ENCODE measurements around the gene KRTAP5-5. TPM values are rescaled to one million over a fixed set of nuclear protein-coding genes. Genes with fewer than 3 reads are reported as not detected.
"Not testable (repeated sequence)": the region's sequence is repeated elsewhere in the genome, so short reads cannot be mapped to it uniquely, and the experiment has no call there.

Gene KRTAP5-5
- total RNA-seq, 1 donor from 2014 or later = not detected

DNA sequence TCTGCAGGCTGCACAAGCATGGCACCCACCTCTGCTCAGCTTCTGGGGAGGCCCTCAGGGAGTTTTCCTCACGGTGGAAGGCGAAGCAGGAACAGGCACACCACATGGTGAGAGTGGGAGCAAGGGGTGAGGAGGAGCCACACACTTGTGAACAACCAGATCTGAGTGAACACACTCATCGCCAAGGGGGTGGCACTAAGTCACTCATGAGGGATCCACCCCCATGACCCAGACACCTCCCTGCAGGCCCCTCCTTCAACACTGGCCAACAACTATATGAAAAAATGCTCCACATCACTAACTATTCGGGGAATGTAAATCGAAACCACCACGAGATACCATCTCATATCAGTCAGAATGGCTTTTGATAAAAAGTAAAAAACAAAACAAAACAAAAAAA is 30.8 kb upstream of the KRTAP5-5 start:
- H3K4me3 Mint-ChIP-seq = no peak overlapping the region
- ChIA-PET POLR2A (interaction anchor here (0.6 kb wide), 1 partner anchor 27 kb away, joined by 6 read pairs; no protein-coding TSS in a partner anchor), CTCF (no interaction called here)
- peaks cover 34% of the 10 kb centered on the region for H3K27me3 Mint-ChIP-seq
- no peaks in the 10 kb centered on the region for H3K36me3 Mint-ChIP-seq (ENCODE audit: low read depth)
- ATAC-seq (ENCODE audit: low read depth) = no peak
- intact Hi-C loops (cut with micrococcal nuclease) = no loop called here
- H3K27ac Mint-ChIP-seq = no peak overlapping the region
- no peak for TF ChIP-seq CTCF (IDR thresholded peaks at IDR 0.05)
- H3K9me3 Mint-ChIP-seq = no peaks in the 10 kb centered on the region
- peaks cover 15% of the 10 kb centered on the region for H3K4me1 Mint-ChIP-seq
- no peak for DNase-seq

DNA sequence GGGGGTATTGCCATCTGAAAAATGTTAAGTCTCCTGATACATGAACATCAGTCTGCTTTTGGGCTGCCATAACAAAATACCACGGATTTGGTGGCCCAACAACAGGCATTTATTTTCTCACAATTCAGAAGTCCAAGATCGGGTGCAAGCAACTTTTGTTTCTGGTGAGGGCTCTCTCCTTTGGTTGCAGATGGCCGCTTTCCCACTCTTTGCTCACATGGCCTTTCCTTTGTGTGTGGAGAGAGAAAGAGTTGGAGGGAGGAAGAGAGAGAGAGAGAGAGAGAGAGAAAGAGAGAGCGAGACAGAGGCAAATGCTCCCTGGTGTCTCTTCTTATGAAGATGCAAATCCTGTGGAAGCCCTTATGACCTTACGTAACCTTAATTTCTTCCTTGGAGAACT is 28.9 kb upstream of the KRTAP5-5 start:
- intact Hi-C loops (cut with micrococcal nuclease) = no loop called here
- POLR2A ChIA-PET = interaction anchor here (0.5 kb wide), 1 partner anchor 21 kb away, joined by 7 read pairs; no protein-coding TSS in a partner anchor
- CTCF ChIA-PET = interaction anchor here (0.7 kb wide), 1 partner anchor 27 kb away, joined by 3 read pairs; no protein-coding TSS in a partner anchor
- no peak overlapping the region for H3K4me3 Mint-ChIP-seq
- H3K9me3 Mint-ChIP-seq = no peaks in the 10 kb centered on the region
- TF ChIP-seq CTCF (IDR thresholded peaks at IDR 0.05) = no peak
- no peak overlapping the region for H3K27ac Mint-ChIP-seq
- DNase-seq = no peak
- no peak for ATAC-seq (ENCODE audit: low read depth)
- peaks cover 12% of the 10 kb centered on the region for H3K4me1 Mint-ChIP-seq
- H3K36me3 Mint-ChIP-seq (ENCODE audit: low read depth) = no peaks in the 10 kb centered on the region
- peaks cover 28% of the 10 kb centered on the region for H3K27me3 Mint-ChIP-seq

GRCh38 chr11:1601663-1602062 is 27.9 kb upstream of the KRTAP5-5 start:
- POLR2A ChIA-PET; H3K9me3 Mint-ChIP-seq; DNase-seq; intact Hi-C loops (cut with micrococcal nuclease); H3K36me3 Mint-ChIP-seq (ENCODE audit: low read depth); H3K4me3 Mint-ChIP-seq; H3K27ac Mint-ChIP-seq: not testable (repeated sequence)
- peak; percentile 54 for ATAC-seq (ENCODE audit: low read depth)
- Mint-ChIP-seq H3K4me1 (peaks cover 19% of the 10 kb centered on the region), H3K27me3 (peaks cover 21% of the 10 kb centered on the region)
- CTCF ChIA-PET = interaction anchor here (0.7 kb wide), 1 partner anchor 26 kb away, joined by 3 read pairs; no protein-coding TSS in a partner anchor

GRCh38 chr11:1603629-1604028 is 25.9 kb upstream of the KRTAP5-5 start:
- no peaks in the 10 kb centered on the region for H3K9me3 Mint-ChIP-seq
- ChIA-PET CTCF (no interaction called here), POLR2A (no interaction called here)
- H3K27me3 Mint-ChIP-seq = peaks cover 15% of the 10 kb centered on the region
- no peak overlapping the region for H3K27ac Mint-ChIP-seq
- H3K4me1 Mint-ChIP-seq = peaks cover 21% of the 10 kb centered on the region
- no peak for ATAC-seq (ENCODE audit: low read depth)
- no peaks in the 10 kb centered on the region for H3K36me3 Mint-ChIP-seq (ENCODE audit: low read depth)
- DNase-seq = no peak
- H3K4me3 Mint-ChIP-seq = no peak overlapping the region
- intact Hi-C loops (cut with micrococcal nuclease) = no loop called here
- no peak for TF ChIP-seq CTCF (IDR thresholded peaks at IDR 0.05)

- ChIA-PET POLR2A (no interaction called here), CTCF (no interaction called here)
- no peak for DNase-seq
- peaks cover 15% of the 10 kb centered on the region for H3K27me3 Mint-ChIP-seq
- H3K27ac Mint-ChIP-seq = no peak overlapping the region
- no peak for TF ChIP-seq CTCF (IDR thresholded peaks at IDR 0.05)
- peaks cover 21% of the 10 kb centered on the region for H3K4me1 Mint-ChIP-seq
- intact Hi-C loops (cut with micrococcal nuclease) = no loop called here
- no peak for ATAC-seq (ENCODE audit: low read depth)
- no peaks in the 10 kb centered on the region for H3K36me3 Mint-ChIP-seq (ENCODE audit: low read depth)
- no peak overlapping the region for H3K4me3 Mint-ChIP-seq
- H3K9me3 Mint-ChIP-seq = no peaks in the 10 kb centered on the region
Measured at GRCh38 chr11:1604181-1604580, 25.4 kb upstream of the KRTAP5-5 start.

GRCh38 chr11:1604711-1605110 is 24.9 kb upstream of the KRTAP5-5 start:
- peaks cover 15% of the 10 kb centered on the region for H3K27me3 Mint-ChIP-seq

DNA sequence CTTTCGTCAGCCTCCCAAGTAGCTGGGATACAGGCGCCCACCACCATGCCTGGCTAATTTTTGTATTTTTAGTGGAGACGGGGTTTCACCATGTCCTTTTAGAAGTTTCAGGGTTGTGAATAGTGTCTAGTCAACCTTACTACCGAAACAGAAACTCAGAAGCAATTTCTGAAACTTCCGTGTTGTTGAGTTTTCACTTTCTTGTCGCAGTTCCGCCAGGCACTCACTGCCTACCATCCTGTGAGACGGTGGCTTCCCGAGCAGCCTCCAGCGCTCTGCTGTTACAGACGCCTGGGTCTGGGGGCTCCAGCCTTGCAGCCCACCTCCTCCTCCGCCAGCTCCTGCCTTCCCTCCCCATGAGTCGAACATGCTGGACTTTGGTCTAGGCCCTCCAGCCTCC is 23.7 kb upstream of the KRTAP5-5 start:
- H3K9me3 Mint-ChIP-seq; intact Hi-C loops (cut with micrococcal nuclease); H3K36me3 Mint-ChIP-seq (ENCODE audit: low read depth); DNase-seq: not testable (repeated sequence)
- ATAC-seq (ENCODE audit: low read depth) = peak; percentile 93
- POLR2A ChIA-PET = interaction anchor here (0.8 to 1.2 kb wide), 2 partner anchors 84 to 250 kb away, joined by 3 read pairs; no protein-coding TSS in a partner anchor
- Mint-ChIP-seq H3K27ac (peak overlapping the region; percentile 69), H3K4me1 (peaks cover 18% of the 10 kb centered on the region), H3K27me3 (peaks cover 14% of the 10 kb centered on the region), H3K4me3 (peak overlapping the region; percentile 64)
- CTCF ChIA-PET = interaction anchor here (0.7 to 1.0 kb wide), 2 partner anchors 31 to 47 kb away, joined by 3 to 5 read pairs; no protein-coding TSS in a partner anchor

More at GRCh38 chr11:1604711-1605110, 24.9 kb upstream of the KRTAP5-5 start:
- DNase-seq (no peak), ATAC-seq (ENCODE audit: low read depth) (no peak)
- POLR2A ChIA-PET = interaction anchor here (1.2 kb wide), 1 partner anchor 251 kb away, joined by 3 read pairs; no protein-coding TSS in a partner anchor
- intact Hi-C loops (cut with micrococcal nuclease) = no loop called here
- no peak overlapping the region for H3K27ac Mint-ChIP-seq
- H3K9me3 Mint-ChIP-seq = no peaks in the 10 kb centered on the region
- no peaks in the 10 kb centered on the region for H3K36me3 Mint-ChIP-seq (ENCODE audit: low read depth)
- TF ChIP-seq CTCF (IDR thresholded peaks at IDR 0.05) = no peak
- CTCF ChIA-PET = no interaction called here
- peaks cover 21% of the 10 kb centered on the region for H3K4me1 Mint-ChIP-seq
- no peak overlapping the region for H3K4me3 Mint-ChIP-seq

Data from activated B cell treated with CpG ODN at 0.5 μM for 24 hours (primary cell).